ENCODE results near the gene PIK3C2G. TPM values are rescaled to one million over a fixed set of nuclear protein-coding genes. Genes with fewer than 3 reads are reported as not detected.

PIK3C2G gene
- total and polyA plus RNA-seq, 2 of the 4 experiments (the other 2 are of a cell fraction): not detected

- Histone ChIP-seq H3K4ac (ENCODE audit: low read depth, low read length) (no peak overlapping the region), H3K27me3 (ENCODE audit: control insufficient read depth, insufficient read depth, low read length) (no peaks in the 10 kb centered on the region), H3K9me1 (ENCODE audit: insufficient read depth, low read length) (no peaks in the 10 kb centered on the region), H3K14ac (replicated peaks; ENCODE audit: low read depth, low read length) (no peak overlapping the region), H4K5ac (ENCODE audit: low read depth, low read length) (no peak overlapping the region), H3K27ac (ENCODE audit: insufficient read depth, low read length) (no peak overlapping the region), H3K4me1 (ENCODE audit: control insufficient read depth, insufficient read depth, low read length) (no peaks in the 10 kb centered on the region), H2BK15ac (ENCODE audit: low read depth, low read length) (no peak overlapping the region), H3K4me2 (ENCODE audit: low read depth, low read length) (no peak overlapping the region), H2BK5ac (ENCODE audit: low read depth, low read length, poor library complexity, severe bottlenecking) (no peak overlapping the region), H3K9me3 (ENCODE audit: control insufficient read depth, insufficient read depth, low read length) (no peaks in the 10 kb centered on the region), H3K79me1 (ENCODE audit: low read depth in 1 of 2, low read length in 2 of 2) (no peaks in the 10 kb centered on the region), H3K36me3 (ENCODE audit: control insufficient read depth, insufficient read depth, low read length) (no peaks in the 10 kb centered on the region), H2BK20ac (ENCODE audit: low read depth, low read length) (no peak overlapping the region), H3K23ac (ENCODE audit: low read depth, low read length) (no peak overlapping the region), H4K8ac (ENCODE audit: low read depth in 2 of 2, low read length in 2 of 2) (no peak overlapping the region), H2AK5ac (ENCODE audit: low read depth, low read length) (no peak overlapping the region), H2AFZ (replicated peaks; ENCODE audit: low read length, poor library complexity) (no peak overlapping the region), H4K20me1 (ENCODE audit: insufficient read depth, low read length) (no peaks in the 10 kb centered on the region), H2BK120ac (ENCODE audit: low read depth, low read length) (no peak overlapping the region), H3K9ac (ENCODE audit: low read depth, low read length) (no peak overlapping the region), H4K91ac (ENCODE audit: insufficient read depth, low read depth, low read length) (no peak overlapping the region), H3K4me3 (ENCODE audit: insufficient read depth, low read depth, low read length) (no peak overlapping the region), H2AK9ac (replicated peaks; ENCODE audit: low read depth, low read length, poor library complexity) (no peak overlapping the region), H3K56ac (ENCODE audit: extremely low read depth, insufficient read depth, low read length) (no peak overlapping the region), H3K18ac (ENCODE audit: low read depth, low read length) (no peak overlapping the region)
- intact Hi-C loops (cut with micrococcal nuclease): no loop called here
- peak; percentile 0 for DNase-seq
- CTCF ChIA-PET: no interaction called here
- no TSS peak for BruUV-seq (replicated peaks)
- in situ Hi-C loops (cut with MboI; ENCODE audit: low sequenced_read_pairs): no loop called here
- POLR2A ChIA-PET (ENCODE audit: unreplicated experiment): no interaction called here
- 83% methylated on average over 1 of the region's 1 CpG; no CpG with 5 or more reads in 1 of the 2 experiments for WGBS, 2 experiments (ENCODE audit: extremely low coverage in 2 of 2, insufficient read length in 1 of 2)
- no peak for ATAC-seq (ENCODE audit: low read depth)
- TF ChIP-seq, protein P1, sequence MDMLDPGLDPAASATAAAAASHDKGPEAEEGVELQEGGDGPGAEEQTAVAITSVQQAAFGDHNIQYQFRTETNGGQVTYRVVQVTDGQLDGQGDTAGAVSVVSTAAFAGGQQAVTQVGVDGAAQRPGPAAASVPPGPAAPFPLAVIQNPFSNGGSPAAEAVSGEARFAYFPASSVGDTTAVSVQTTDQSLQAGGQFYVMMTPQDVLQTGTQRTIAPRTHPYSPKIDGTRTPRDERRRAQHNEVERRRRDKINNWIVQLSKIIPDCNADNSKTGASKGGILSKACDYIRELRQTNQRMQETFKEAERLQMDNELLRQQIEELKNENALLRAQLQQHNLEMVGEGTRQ (IDR thresholded peaks at IDR 0.05; ENCODE audit: low read depth, low read length): no peak
- no peak for TF ChIP-seq CHD1 (IDR thresholded peaks at IDR 0.05; ENCODE audit: low read depth, low read length)
- dilution Hi-C loops (cut with HindIII; ENCODE audit: low sequenced_read_pairs, unreplicated experiment): no loop called here
These were observed 43.4 kb upstream of the PIK3C2G start for GRCh38 chr12:18217966-18218365.

Data from IMR-90 (cell line).